WTC11 (cell line): ENCODE measurements around the gene ZNF443. TPM values are rescaled to one million over a fixed set of nuclear protein-coding genes. Genes with fewer than 3 reads are reported as not detected.

Experiments used
- ARID4B ChIP-seq: sonication (generic); formaldehyde crosslinking; IDR thresholded peaks from 2 replicates; pipeline ENCODE4 v1.8.0; 2023; ENCODE audit warnings: missing genetic modification reagents, mild to moderate bottlenecking, borderline replicate concordance
- E2F1 ChIP-seq: sonication (generic); formaldehyde crosslinking; IDR thresholded peaks from 2 replicates; pipeline ENCODE4 v1.8.0; 2022; ENCODE audit warnings: mild to moderate bottlenecking, missing genetic modification reagents
- EMX1 ChIP-seq: fragments of 250-450 bp; sonication (Bioruptor Pico); IDR thresholded peaks from 2 replicates; pipeline ENCODE4 v1.8.0; 2021; ENCODE audit warnings: mild to moderate bottlenecking
- FOXP4 ChIP-seq: sonication (generic); formaldehyde crosslinking; IDR thresholded peaks from 2 replicates; pipeline ENCODE4 v1.8.0; 2022; ENCODE audit warnings: mild to moderate bottlenecking, missing genetic modification reagents
- JUN ChIP-seq: sonication (generic); formaldehyde crosslinking; IDR thresholded peaks from 2 replicates; pipeline ENCODE4 v1.8.0; 2023; ENCODE audit warnings: mild to moderate bottlenecking, missing genetic modification reagents
- KAT7 ChIP-seq: sonication (generic); formaldehyde crosslinking; IDR thresholded peaks from 2 replicates; pipeline ENCODE4 v1.8.1; 2023; ENCODE audit warnings: missing genetic modification reagents, mild to moderate bottlenecking, borderline replicate concordance
- MAX ChIP-seq: sonication (generic); formaldehyde crosslinking; IDR thresholded peaks from 2 replicates; pipeline ENCODE4 v1.8.0; 2022; ENCODE audit warnings: mild to moderate bottlenecking, missing genetic modification reagents
- MYBL2 ChIP-seq: sonication (generic); formaldehyde crosslinking; IDR thresholded peaks from 2 replicates; pipeline ENCODE4 v1.8.1; 2023; ENCODE audit warnings: mild to moderate bottlenecking, moderate library complexity, missing genetic modification reagents
- NFE2L1 ChIP-seq: sonication (generic); formaldehyde crosslinking; IDR thresholded peaks from 2 replicates; pipeline ENCODE4 v1.8.1; 2023; ENCODE audit warnings: missing genetic modification reagents
- NR1H2 ChIP-seq: sonication (generic); formaldehyde crosslinking; IDR thresholded peaks from 2 replicates; pipeline ENCODE4 v1.9.0; 2021; ENCODE audit warnings: mild to moderate bottlenecking, moderate library complexity, missing genetic modification reagents
- OVOL2 ChIP-seq: fragments of 250-450 bp; sonication (Bioruptor Pico); IDR thresholded peaks from 2 replicates; pipeline ENCODE4 v1.9.0; 2021; ENCODE audit warnings: mild to moderate bottlenecking, borderline replicate concordance
- PRRX2 ChIP-seq: fragments of 250-450 bp; sonication (Bioruptor Pico); IDR thresholded peaks from 2 replicates; pipeline ENCODE4 v1.8.0; 2021; ENCODE audit warnings: mild to moderate bottlenecking
- SOX15 ChIP-seq: fragments of 250-450 bp; sonication (Bioruptor Pico); IDR thresholded peaks from 2 replicates; pipeline ENCODE4 v1.9.0; 2021; ENCODE audit warnings: mild to moderate bottlenecking
- TCF7 ChIP-seq: sonication (generic); formaldehyde crosslinking; IDR thresholded peaks from 2 replicates; pipeline ENCODE4 v1.8.0; 2022; ENCODE audit warnings: mild to moderate bottlenecking, low read depth, missing genetic modification reagents, moderate library complexity
- ZBTB21 ChIP-seq: sonication (generic); formaldehyde crosslinking; IDR thresholded peaks from 2 replicates; pipeline ENCODE4 v1.8.1; 2023; ENCODE audit warnings: mild to moderate bottlenecking, missing genetic modification reagents, borderline replicate concordance
- ZNF263 ChIP-seq: sonication (generic); formaldehyde crosslinking; IDR thresholded peaks from 2 replicates; pipeline ENCODE4 v1.8.1; 2022; ENCODE audit warnings: low read depth, mild to moderate bottlenecking, moderate library complexity, missing genetic modification reagents
- ZNF425 ChIP-seq: fragments of 250-450 bp; sonication (Bioruptor Pico); conservative IDR thresholded peaks from 2 replicates; pipeline ENCODE4 v1.9.0; 2021; ENCODE audit warnings: mild to moderate bottlenecking
- ZNF512 ChIP-seq: sonication (generic); formaldehyde crosslinking; IDR thresholded peaks from 2 replicates; pipeline ENCODE4 v1.8.1; 2022; ENCODE audit warnings: missing genetic modification reagents, borderline replicate concordance
- total RNA-seq: library from RNA; stranded (reverse); gene quantifications from 3 replicates; pipeline ENCODE4 v1.2.3, GENCODE V29; 2021
- TF ChIP-seq, protein P1 (sequence below): sonication (generic); formaldehyde crosslinking; IDR thresholded peaks from 2 replicates; pipeline ENCODE4 v1.8.0; 2022; ENCODE audit warnings: missing genetic modification reagents
- TF ChIP-seq, protein P2 (sequence below): sonication (generic); formaldehyde crosslinking; IDR thresholded peaks from 2 replicates; pipeline ENCODE4 v1.8.1; 2022; ENCODE audit warnings: low read depth, missing genetic modification reagents, borderline replicate concordance

The ZNF443 gene
- total RNA-seq, 1 experiment from 2014 or later: 8.0 TPM

DNA sequence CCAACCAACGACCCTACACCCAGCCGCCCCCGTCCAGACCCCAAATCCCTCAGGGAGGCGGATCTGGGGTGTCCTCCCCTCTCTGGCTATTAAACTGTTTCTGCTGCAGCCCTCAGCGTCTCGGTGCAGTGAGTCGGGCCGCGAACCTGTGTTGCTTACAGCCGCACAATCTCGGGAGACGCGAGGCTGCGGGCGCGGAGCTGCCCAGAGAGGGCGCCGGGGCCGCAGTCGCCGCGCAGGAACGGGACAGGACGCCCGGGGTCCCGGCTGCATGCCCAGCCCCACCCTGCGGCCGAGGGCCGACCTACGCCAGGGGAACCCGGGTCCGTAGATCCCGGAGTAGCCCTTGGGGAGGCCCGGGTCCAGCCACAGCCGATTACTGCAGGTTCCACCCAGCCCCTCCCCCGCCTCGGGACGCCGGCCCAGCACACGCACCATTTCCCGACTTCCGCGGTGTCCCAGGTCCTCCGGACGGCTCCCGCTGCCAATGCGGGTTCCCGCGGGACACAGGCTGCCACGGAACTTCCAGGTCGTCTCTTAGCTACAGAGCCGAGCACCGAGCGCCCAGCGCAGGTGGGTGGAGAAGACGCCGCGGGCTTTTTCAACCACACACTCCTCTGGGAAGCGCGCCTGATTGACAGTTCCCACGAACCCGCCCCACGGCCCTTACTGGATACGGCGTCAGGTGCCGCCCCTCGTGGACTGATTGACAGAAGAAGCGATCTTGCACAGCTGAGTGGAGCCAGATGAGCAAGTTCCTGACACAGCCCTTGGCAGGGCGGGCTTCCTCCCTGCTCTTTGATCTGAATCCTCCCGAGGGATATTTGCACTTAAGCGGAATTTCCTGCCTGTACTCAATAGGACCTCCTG, 40.0 kb downstream of the ZNF443 start, which contains the start of gene ZNF799 (continued):
- TF ChIP-seq, protein P1, sequence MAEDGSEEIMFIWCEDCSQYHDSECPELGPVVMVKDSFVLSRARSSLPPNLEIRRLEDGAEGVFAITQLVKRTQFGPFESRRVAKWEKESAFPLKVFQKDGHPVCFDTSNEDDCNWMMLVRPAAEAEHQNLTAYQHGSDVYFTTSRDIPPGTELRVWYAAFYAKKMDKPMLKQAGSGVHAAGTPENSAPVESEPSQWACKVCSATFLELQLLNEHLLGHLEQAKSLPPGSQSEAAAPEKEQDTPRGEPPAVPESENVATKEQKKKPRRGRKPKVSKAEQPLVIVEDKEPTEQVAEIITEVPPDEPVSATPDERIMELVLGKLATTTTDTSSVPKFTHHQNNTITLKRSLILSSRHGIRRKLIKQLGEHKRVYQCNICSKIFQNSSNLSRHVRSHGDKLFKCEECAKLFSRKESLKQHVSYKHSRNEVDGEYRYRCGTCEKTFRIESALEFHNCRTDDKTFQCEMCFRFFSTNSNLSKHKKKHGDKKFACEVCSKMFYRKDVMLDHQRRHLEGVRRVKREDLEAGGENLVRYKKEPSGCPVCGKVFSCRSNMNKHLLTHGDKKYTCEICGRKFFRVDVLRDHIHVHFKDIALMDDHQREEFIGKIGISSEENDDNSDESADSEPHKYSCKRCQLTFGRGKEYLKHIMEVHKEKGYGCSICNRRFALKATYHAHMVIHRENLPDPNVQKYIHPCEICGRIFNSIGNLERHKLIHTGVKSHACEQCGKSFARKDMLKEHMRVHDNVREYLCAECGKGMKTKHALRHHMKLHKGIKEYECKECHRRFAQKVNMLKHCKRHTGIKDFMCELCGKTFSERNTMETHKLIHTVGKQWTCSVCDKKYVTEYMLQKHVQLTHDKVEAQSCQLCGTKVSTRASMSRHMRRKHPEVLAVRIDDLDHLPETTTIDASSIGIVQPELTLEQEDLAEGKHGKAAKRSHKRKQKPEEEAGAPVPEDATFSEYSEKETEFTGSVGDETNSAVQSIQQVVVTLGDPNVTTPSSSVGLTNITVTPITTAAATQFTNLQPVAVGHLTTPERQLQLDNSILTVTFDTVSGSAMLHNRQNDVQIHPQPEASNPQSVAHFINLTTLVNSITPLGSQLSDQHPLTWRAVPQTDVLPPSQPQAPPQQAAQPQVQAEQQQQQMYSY (CRISPR knock-in tag): no peak
- TF ChIP-seq NFE2L1 (CRISPR knock-in tag) (no peak), KAT7 (no peak), MYBL2 (no peak), FOXP4 (CRISPR knock-in tag) (no peak; the same call in 1 of the 2 replicates), SOX15 (CRISPR knock-in tag) (no peak), PRRX2 (CRISPR knock-in tag) (no peak), NR1H2 (CRISPR knock-in tag) (no peak), ZNF425 (CRISPR knock-in tag) (no peak), E2F1 (CRISPR knock-in tag) (no peak), TCF7 (CRISPR knock-in tag) (no peak), ZNF263 (no peak), MAX (CRISPR knock-in tag) (no peak), ZNF512 (CRISPR knock-in tag) (no peak), EMX1 (CRISPR knock-in tag) (no peak), OVOL2 (CRISPR knock-in tag) (no peak), ZBTB21 (CRISPR knock-in tag) (no peak), ARID4B (CRISPR knock-in tag) (no peak), JUN (CRISPR knock-in tag) (0 out of 2 replicates have a peak, but pooled peaks have one; percentile 22)
- TF ChIP-seq, protein P2, sequence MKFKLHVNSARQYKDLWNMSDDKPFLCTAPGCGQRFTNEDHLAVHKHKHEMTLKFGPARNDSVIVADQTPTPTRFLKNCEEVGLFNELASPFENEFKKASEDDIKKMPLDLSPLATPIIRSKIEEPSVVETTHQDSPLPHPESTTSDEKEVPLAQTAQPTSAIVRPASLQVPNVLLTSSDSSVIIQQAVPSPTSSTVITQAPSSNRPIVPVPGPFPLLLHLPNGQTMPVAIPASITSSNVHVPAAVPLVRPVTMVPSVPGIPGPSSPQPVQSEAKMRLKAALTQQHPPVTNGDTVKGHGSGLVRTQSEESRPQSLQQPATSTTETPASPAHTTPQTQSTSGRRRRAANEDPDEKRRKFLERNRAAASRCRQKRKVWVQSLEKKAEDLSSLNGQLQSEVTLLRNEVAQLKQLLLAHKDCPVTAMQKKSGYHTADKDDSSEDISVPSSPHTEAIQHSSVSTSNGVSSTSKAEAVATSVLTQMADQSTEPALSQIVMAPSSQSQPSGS (CRISPR knock-in tag): no peak
